GM21619 (cell line): ENCODE measurements around the gene HINT3.
A peak's percentile ranks its signal among the peaks of the same experiment; 100 is the strongest.
"Not testable (repeated sequence)": the region's sequence is repeated elsewhere in the genome, so short reads cannot be mapped to it uniquely, and the experiment has no call there.

ENCODE experiments used
- ATAC-seq: cut with Tn5 transposase; IDR thresholded peaks from one replicate; pipeline ENCODE4 v1.9.1; 2021; ENCODE audit not compliant: unreplicated experiment

HINT3 gene

GRCh38 chr6:125961117-125961516, 4.5 kb downstream of the HINT3 start:
- no peak for ATAC-seq

DNA sequence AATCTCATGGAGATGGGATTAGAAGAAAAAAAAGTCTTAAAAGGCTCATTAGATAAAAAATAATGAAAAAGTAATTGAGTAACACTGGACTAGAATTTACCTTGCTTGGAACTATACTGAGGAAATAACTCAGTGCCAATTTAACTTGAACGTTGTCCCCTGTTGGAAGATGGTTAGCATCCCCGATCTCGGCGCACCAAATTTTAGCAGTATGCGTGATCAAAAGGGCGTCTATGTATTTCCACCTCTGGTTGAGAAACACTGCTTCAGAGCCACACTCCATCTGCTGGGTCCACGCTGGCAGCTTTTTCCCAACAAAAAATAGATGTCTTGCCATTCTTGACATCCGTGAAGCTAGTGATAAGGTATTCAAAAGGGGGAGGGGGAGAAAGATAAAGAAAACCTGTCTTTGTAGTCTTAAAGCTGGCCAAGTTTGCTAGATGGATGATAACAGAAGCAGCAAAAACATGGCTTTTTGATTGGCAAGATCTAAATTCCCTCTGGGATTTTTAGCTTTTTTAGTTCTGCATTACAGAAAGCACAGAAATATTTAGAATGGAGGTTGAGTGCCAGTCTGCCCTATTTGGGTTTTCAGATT, 6.4 kb downstream of the HINT3 start:
- ATAC-seq, result no peak

GRCh38 chr6:125963817-125964216, 7.2 kb downstream of the HINT3 start:
- no peak for ATAC-seq

DNA sequence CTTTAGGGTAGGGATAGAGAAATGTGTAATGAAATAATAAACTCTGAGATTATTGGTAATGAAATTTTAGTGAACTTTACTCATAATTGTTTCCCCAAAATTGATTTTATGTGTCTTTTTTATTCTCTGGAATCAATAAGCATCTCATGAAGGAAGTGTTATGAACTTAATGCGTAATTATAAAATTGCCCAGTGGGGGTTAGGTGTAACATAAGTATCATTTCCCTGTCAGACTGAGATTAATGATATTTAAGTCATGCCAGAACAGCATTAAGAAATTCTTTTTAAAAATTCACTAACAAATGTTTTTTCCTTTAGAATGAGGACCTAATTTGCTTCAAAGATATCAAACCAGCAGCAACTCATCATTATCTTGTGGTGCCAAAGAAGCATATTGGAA, 10.0 kb downstream of the HINT3 start:
- ATAC-seq, result no peak

GRCh38 chr6:125968493-125968892, 11.9 kb downstream of the HINT3 start:
- no peak for ATAC-seq

DNA sequence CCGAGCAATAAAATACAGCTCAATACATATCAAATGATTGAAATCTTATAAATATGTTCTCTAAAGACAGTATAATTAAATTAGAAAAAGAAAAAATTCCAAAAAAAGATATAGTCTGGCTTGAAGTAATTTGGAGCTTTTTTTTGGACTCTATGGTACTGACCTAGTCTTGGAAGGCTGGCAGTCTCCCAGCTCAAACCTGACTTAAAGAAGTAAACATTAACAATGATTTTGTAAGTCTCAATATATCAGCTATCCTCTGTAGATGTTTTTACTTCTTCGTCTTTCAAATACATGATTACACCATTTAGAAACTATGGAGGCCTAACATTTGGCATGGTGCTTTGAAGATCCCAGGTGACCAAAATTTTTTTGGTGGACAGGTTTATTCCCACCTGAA, 14.2 kb downstream of the HINT3 start:
- no peak for ATAC-seq

GRCh38 chr6:125972478-125972877, 15.9 kb downstream of the HINT3 start:
- not testable (repeated sequence) for ATAC-seq

- ATAC-seq, result peak; percentile 88
Observed at GRCh38 chr6:125974214-125974866, 17.8 kb downstream of the HINT3 start.

DNA sequence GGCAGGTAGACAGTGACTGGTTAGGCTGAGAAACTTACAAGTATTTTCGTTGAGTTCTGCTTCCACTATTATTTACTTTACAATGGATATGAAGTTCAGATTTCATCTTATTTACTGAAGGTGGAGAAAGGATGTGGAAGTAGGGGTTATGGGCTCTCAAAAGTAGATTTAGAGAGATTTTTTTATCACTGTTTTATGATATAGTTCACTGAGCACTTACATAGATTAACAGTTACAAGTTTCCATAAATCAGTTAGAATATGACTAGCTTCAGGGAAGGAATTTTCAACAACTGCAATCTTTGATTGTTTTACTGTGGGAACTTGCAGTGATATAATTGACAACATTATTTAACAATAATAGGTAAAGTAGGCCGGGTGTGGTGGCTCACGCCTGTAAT, 22.5 kb downstream of the HINT3 start:
- ATAC-seq, result no peak

DNA sequence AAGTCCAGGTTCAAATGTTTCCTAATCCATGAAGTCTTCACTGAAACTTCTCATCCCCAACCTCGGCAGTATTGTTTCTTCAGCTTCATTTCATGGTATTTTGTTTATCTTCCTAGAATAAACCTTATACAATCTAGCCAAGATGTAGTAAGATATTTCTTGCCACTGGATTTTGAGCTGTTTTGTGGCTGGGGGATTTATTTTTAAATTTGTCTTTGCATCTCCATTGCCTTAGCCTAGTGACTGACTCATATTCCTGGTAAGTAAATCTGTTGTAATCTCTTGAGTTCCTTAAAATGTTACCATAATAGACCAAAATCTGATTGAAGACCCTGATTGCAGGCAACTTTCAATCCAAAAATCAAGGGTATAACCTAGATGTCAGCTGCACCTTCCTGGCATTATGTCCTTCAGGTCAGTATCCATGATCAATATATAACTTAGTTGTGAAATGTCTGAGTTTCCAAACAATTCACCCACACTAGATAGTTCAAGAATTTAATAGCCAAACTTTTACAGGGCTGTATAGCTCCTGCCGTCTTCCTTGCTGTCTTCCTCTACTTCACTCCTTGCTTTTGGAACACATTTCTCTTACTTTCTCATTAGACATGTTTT, 25.1 kb downstream of the HINT3 start:
- ATAC-seq, result no peak

DNA sequence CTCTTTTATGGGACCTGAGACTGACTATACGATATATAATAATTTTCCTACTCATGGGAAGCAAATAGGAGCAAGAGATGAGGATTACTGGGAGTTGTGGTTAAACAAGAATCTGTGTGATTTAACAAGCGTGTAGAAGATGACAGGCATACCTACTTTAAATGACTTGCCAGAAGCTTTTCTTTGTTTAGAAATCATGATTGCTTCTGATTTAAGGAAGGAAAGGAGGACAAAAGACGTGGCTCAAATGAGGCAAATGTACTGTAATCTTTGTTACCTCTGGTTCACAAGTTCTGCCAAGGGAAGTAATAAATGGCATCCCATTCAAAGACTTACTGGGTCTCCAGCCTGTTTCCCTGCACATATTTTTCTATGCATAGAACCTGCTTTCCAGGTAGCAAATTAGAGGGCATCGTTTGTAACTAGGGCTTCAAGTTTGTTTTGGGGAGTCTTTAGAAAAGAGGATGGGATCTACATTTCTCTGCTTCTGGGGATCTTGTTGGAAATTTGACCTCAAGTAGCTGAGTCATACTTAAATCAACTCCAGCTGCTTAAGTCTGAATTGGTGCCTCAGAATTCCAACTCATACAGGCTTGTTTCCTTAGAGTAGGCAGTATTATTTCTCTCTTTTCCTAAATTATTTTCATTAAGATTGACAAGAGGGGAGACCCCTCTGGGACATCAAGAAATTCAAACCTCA, 26.8 kb downstream of the HINT3 start:
- no peak for ATAC-seq

GRCh38 chr6:125984311-125984710, 27.7 kb downstream of the HINT3 start:
- ATAC-seq, result no peak

DNA sequence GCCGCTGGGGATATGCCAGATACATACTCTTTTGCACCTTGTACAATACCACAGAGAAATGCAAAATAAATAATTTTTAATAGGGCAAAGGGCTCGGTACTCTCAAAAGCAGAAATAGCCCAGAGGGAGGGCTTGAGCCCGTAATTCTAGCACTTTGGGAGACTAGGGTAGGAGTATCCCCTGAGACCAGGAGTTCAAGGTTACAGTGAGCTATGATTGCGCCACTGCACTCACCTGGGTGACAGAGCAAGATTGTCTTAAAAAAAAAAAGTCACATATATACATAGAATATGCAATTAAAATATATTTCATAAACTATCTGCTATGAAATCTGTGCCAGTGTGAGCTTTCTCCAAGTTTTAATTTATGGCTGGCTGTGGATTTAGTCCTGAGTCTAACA, 29.0 kb downstream of the HINT3 start:
- no peak for ATAC-seq

GRCh38 chr6:125985979-125986300, 29.4 kb downstream of the HINT3 start:
- ATAC-seq, result no peak

- ATAC-seq, result peak; percentile 95
Observed at GRCh38 chr6:125986301-125987025, 29.9 kb downstream of the HINT3 start, which contains the start of gene TRMT11. Gene TRMT11 (plus strand): TSS chr6:125986540. CDS start chr6:125986551, 11 bp downstream.

DNA sequence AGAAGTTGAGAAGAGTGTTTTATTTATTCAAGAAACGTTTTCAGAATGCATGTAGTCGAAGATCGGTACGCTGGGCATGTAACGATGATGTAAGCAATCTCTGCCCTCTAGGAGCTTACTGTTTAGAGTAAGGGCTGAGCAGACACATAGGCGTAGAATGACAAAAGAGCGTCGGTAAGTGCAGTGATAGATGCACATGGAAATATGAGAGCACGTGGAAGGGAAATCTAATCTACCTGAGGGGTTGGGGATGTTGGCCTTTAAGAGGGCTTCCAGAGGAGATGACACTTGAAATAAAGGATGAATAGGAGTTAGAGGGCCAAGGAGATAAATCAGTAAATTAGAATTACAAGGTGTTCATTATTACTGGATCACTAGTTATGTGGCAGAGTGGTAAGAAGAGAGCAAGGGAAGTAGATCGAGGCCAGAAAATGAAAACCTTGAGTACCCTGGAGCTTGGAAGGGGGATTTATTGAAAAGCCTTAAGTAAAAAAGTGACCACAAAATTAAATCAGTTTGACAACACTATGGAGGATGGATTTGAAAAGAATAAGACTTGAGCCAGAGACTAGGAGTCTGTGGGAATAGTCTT, 30.6 kb downstream of the HINT3 start:
- ATAC-seq, result peak; percentile 26

- no peak for ATAC-seq
Observed at GRCh38 chr6:125988280-125988679, 31.7 kb downstream of the HINT3 start.

GRCh38 chr6:125989631-125990030, 33.1 kb downstream of the HINT3 start:
- no peak for ATAC-seq

- no peak for ATAC-seq
Observed at GRCh38 chr6:125991653-125992052, 35.1 kb downstream of the HINT3 start.

GRCh38 chr6:125994670-125995488, 38.3 kb downstream of the HINT3 start:
- no peak for ATAC-seq
